ENCODE data around the gene DCD. TPM values are rescaled to one million over a fixed set of nuclear protein-coding genes. Genes with fewer than 3 reads are reported as not detected.

DCD gene
- total and polyA plus RNA-seq, 10 of the 15 experiments (the other 5 are each of a cell fraction or from before 2014, with no cell fraction given): not detected

DNA sequence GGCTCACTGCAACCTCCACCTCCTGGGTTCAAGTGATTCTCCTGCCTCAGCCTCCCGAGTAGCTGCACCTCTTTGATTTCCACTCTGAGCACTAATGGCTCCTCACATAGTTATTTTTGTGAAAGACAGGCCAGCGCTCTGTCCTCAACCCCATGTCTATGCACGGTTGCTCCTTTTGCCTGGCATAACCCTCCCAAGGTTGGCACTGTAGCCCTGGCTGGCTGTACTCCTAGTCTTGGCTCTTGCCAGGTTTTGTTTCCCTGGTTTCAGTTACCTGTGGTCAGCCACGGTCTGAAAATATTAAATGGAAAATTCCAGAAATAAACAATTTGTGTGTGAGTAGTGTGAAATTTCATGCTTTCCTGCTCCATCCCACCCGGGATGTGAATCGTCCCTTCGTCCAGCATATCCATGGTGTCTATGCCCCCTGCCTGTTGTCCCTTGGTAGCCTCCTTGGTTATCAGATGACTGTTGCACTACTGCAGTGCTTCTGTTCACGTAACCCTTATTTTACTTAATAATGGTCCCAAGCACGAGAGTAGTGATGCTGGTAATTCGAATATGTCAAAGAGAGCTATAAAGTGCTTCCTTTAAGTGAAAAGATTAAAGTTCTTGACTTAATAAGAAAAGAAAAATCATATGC, 12.3 kb upstream of the DCD start:
- H3K9me3 ChIP-seq (replicated peaks; ENCODE audit: control insufficient read depth, insufficient read depth, low read length): no peaks in the 10 kb centered on the region
- H3K4me3 ChIP-seq: no peak overlapping the region
- 40% methylated on average over 10 of the region's 10 CpGs for WGBS (ENCODE audit: insufficient coverage, insufficient replicate concordance, low lambda C conversion rate, missing lambda C conversion rate)
- in situ Hi-C loops (cut with MboI) (no loop called here), intact Hi-C loops (cut with micrococcal nuclease; ENCODE audit: unreplicated experiment) (no loop called here)
- H3K4me2 ChIP-seq (ENCODE audit: control insufficient read depth, insufficient read depth): no peak overlapping the region
- ChIA-PET POLR2A (no interaction called here), SMC1A (ENCODE audit: uncharacterized antibody, unreplicated experiment) (no interaction called here), CTCF (interaction anchor here (0.6 to 1.6 kb wide), 4 partner anchors 19 to 739 kb away, joined by 3 to 8 read pairs (median 3); no protein-coding TSS in a partner anchor), RAD21 (ENCODE audit: unreplicated experiment) (no interaction called here)
- no peaks in the 10 kb centered on the region for H4K20me1 ChIP-seq (ENCODE audit: control insufficient read depth, insufficient read depth)
- DNase-seq (ENCODE audit: low read depth, low spot score) (no peak), ATAC-seq (no peak), FAIRE-seq (no peak)
- H3K9ac ChIP-seq (ENCODE audit: control insufficient read depth, insufficient read depth, low read length): no peak overlapping the region
- peaks cover 0 to 2% of the 10 kb centered on the region in 2 experiments; a peak in 1 of 4 replicates for H3K27me3 ChIP-seq (replicated peaks in 1 of 2; ENCODE audit: control insufficient read depth in 2 of 2, insufficient read depth in 2 of 2, low read length in 1 of 2)
- no TSS peak for BruUV-seq (replicated peaks)
- H3K4me1 ChIP-seq (ENCODE audit: control insufficient read depth, insufficient read depth, low read length): peaks cover 4% of the 10 kb centered on the region; the same call in 1 of the 2 replicates
- H3K27ac ChIP-seq (ENCODE audit: control insufficient read depth, insufficient read depth): no peak overlapping the region
- no peaks in the 10 kb centered on the region for H3K36me3 ChIP-seq (ENCODE audit: control insufficient read depth in 2 of 2, insufficient read depth in 2 of 2, low read length in 1 of 2)
- H2AFZ ChIP-seq (ENCODE audit: control insufficient read depth, low read depth, low read length): no peak overlapping the region
- H3K79me2 ChIP-seq (ENCODE audit: control insufficient read depth, insufficient read depth, low read length): no peaks in the 10 kb centered on the region
- TF ChIP-seq RBBP5 (conservative IDR thresholded peaks at IDR 0.05) (no peak), SREBF2 (IDR thresholded peaks at IDR 0.05; ENCODE audit: low read length) (no peak), HDGF (IDR thresholded peaks at IDR 0.05) (no peak), HCFC1 (IDR thresholded peaks at IDR 0.05; ENCODE audit: low read length) (no peak), BHLHE40 (IDR thresholded peaks at IDR 0.05; ENCODE audit: borderline replicate concordance in 1 of 2, low read depth in 2 of 2, low read length in 1 of 2) (no peak), EZH2 (IDR thresholded peaks at IDR 0.05; ENCODE audit: borderline replicate concordance, control insufficient read depth, low read depth, low read length) (no peak), STAT1 (conservative IDR thresholded peaks at IDR 0.05) (no peak), ZZZ3 (IDR thresholded peaks at IDR 0.05; ENCODE audit: control insufficient read depth, insufficient read length, low read depth) (no peak), NBN (IDR thresholded peaks at IDR 0.05) (no peak), POU2F2 (IDR thresholded peaks at IDR 0.05; ENCODE audit: borderline replicate concordance, low read depth, low read length) (no peak), LARP7 (IDR thresholded peaks at IDR 0.05) (no peak), RFX5 (IDR thresholded peaks at IDR 0.05; ENCODE audit: low read depth, low read length) (no peak)
- TF ChIP-seq, protein P1, sequence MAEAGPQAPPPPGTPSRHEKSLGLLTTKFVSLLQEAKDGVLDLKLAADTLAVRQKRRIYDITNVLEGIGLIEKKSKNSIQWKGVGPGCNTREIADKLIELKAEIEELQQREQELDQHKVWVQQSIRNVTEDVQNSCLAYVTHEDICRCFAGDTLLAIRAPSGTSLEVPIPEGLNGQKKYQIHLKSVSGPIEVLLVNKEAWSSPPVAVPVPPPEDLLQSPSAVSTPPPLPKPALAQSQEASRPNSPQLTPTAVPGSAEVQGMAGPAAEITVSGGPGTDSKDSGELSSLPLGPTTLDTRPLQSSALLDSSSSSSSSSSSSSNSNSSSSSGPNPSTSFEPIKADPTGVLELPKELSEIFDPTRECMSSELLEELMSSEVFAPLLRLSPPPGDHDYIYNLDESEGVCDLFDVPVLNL (IDR thresholded peaks at IDR 0.05; ENCODE audit: low read depth, low read length): no peak
- TF ChIP-seq, protein P2, sequence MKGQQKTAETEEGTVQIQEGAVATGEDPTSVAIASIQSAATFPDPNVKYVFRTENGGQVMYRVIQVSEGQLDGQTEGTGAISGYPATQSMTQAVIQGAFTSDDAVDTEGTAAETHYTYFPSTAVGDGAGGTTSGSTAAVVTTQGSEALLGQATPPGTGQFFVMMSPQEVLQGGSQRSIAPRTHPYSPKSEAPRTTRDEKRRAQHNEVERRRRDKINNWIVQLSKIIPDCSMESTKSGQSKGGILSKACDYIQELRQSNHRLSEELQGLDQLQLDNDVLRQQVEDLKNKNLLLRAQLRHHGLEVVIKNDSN (IDR thresholded peaks at IDR 0.05; ENCODE audit: borderline replicate concordance, extremely low read length, insufficient read depth, low read depth, low read length): no peak
- TF ChIP-seq, protein P3, sequence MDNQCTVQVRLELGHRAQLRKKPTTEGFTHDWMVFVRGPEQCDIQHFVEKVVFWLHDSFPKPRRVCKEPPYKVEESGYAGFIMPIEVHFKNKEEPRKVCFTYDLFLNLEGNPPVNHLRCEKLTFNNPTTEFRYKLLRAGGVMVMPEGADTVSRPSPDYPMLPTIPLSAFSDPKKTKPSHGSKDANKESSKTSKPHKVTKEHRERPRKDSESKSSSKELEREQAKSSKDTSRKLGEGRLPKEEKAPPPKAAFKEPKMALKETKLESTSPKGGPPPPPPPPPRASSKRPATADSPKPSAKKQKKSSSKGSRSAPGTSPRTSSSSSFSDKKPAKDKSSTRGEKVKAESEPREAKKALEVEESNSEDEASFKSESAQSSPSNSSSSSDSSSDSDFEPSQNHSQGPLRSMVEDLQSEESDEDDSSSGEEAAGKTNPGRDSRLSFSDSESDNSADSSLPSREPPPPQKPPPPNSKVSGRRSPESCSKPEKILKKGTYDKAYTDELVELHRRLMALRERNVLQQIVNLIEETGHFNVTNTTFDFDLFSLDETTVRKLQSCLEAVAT (IDR thresholded peaks at IDR 0.05): no peak
- TF ChIP-seq, protein P4, sequence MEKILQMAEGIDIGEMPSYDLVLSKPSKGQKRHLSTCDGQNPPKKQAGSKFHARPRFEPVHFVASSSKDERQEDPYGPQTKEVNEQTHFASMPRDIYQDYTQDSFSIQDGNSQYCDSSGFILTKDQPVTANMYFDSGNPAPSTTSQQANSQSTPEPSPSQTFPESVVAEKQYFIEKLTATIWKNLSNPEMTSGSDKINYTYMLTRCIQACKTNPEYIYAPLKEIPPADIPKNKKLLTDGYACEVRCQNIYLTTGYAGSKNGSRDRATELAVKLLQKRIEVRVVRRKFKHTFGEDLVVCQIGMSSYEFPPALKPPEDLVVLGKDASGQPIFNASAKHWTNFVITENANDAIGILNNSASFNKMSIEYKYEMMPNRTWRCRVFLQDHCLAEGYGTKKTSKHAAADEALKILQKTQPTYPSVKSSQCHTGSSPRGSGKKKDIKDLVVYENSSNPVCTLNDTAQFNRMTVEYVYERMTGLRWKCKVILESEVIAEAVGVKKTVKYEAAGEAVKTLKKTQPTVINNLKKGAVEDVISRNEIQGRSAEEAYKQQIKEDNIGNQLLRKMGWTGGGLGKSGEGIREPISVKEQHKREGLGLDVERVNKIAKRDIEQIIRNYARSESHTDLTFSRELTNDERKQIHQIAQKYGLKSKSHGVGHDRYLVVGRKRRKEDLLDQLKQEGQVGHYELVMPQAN (conservative IDR thresholded peaks at IDR 0.05): no peak
- TF ChIP-seq, protein P5, sequence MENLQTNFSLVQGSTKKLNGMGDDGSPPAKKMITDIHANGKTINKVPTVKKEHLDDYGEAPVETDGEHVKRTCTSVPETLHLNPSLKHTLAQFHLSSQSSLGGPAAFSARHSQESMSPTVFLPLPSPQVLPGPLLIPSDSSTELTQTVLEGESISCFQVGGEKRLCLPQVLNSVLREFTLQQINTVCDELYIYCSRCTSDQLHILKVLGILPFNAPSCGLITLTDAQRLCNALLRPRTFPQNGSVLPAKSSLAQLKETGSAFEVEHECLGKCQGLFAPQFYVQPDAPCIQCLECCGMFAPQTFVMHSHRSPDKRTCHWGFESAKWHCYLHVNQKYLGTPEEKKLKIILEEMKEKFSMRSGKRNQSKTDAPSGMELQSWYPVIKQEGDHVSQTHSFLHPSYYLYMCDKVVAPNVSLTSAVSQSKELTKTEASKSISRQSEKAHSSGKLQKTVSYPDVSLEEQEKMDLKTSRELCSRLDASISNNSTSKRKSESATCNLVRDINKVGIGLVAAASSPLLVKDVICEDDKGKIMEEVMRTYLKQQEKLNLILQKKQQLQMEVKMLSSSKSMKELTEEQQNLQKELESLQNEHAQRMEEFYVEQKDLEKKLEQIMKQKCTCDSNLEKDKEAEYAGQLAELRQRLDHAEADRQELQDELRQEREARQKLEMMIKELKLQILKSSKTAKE (IDR thresholded peaks at IDR 0.05; ENCODE audit: low read depth, poor library complexity, severe bottlenecking): no peak
